Coronary artery (tissue), 2 donors: ENCODE results near the gene LIMS2.

Source experiments
- DNase-seq: peaks from one replicate; pipeline ENCODE4 v3.0.0-alpha.2; 2017; ENCODE audit warnings: low spot score
- H3K27ac ChIP-seq, 2 donors: fragments of 200-600 bp; sonication (generic); one replicate each; pipeline ENCODE4 v1.5.1; 2016 to 2019
- H3K4me3 ChIP-seq: fragments of 200-600 bp; sonication (generic); 2 replicates; pipeline ENCODE4 v1.5.1; 2016; ENCODE audit warnings: mild to moderate bottlenecking, moderate library complexity
- TF ChIP-seq, protein P1 (sequence below): fragments of 200-600 bp; sonication (generic); IDR thresholded peaks from one replicate; pipeline ENCODE4 v1.5.1; 2019; ENCODE audit warnings: antibody characterized with exemption

LIMS2 gene

DNA sequence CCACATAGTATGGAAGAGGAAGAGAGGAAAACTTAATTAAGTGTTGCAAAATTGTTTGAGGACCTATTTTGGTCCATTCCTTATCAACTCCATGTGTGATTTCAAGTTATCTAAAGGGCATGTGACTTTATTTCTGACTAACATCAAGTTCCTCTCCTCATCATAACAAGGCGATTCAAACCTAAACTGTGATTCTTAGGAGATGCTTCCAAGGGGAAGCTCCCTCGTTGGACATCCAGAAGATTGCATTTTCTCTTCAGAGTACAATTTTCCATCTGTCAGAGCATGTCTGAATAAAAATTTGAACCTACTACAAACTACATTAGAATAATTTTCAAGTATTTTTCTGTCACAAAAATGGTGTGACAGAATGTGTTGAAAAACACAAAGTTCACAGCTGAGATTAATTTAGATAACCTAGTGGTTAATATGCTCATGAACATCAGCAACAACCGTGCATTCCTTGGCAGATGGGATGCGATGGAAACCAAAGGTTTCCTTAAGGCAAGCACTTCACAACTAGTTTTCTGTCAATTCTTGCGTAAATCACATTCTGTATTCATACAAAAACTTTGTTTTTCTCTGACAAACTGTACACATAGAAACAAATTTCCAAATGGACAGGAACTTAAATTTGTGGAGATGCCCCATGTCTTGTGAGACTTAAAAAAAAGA lies 30.2 kb upstream of the LIMS2 start:
- peak overlapping the region; percentile 25 to 55 for H3K27ac ChIP-seq
- H3K4me3 ChIP-seq = no peak overlapping the region
- TF ChIP-seq, protein P1, sequence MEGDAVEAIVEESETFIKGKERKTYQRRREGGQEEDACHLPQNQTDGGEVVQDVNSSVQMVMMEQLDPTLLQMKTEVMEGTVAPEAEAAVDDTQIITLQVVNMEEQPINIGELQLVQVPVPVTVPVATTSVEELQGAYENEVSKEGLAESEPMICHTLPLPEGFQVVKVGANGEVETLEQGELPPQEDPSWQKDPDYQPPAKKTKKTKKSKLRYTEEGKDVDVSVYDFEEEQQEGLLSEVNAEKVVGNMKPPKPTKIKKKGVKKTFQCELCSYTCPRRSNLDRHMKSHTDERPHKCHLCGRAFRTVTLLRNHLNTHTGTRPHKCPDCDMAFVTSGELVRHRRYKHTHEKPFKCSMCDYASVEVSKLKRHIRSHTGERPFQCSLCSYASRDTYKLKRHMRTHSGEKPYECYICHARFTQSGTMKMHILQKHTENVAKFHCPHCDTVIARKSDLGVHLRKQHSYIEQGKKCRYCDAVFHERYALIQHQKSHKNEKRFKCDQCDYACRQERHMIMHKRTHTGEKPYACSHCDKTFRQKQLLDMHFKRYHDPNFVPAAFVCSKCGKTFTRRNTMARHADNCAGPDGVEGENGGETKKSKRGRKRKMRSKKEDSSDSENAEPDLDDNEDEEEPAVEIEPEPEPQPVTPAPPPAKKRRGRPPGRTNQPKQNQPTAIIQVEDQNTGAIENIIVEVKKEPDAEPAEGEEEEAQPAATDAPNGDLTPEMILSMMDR = no peak
- no peak for DNase-seq

DNA sequence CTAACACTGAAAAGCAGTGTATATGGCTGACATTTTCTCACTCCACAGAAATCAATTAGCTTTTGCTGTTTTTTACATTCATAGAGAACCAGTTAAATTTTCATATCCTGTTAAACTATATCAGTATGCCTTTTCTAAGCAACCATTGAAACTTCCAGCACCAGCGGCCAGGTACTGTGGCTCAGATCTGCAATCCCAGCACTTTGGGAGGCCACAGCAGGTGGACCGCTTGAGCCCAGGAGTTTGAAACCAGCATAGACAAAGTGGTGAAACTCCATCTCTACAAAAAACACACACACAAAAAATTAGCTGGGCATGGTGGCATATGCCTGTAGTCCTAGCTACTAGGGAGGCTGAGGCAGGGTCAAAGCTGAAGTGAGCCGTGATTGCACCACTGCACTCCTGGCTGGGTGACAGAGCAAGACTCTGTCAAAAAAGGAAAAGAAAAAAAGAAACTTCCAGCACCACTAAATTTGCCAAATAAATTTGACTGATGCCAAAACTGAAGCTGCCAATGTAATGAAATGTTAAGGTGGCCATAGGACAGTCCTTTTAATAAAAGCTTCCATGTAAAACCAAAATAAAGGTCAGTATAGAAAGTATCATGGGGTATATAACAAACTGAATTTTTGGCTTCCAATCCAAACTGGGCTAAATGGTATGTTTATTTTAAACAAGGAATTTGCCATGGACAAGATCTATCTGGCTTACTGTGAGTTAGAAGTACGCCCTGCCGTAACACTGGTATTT lies 29.5 kb upstream of the LIMS2 start:
- DNase-seq = no peak
- H3K4me3 ChIP-seq = no peak overlapping the region
- peak overlapping the region in 1 of 2 donors; percentile 55 for H3K27ac ChIP-seq
- TF ChIP-seq, protein P1 = no peak

DNA sequence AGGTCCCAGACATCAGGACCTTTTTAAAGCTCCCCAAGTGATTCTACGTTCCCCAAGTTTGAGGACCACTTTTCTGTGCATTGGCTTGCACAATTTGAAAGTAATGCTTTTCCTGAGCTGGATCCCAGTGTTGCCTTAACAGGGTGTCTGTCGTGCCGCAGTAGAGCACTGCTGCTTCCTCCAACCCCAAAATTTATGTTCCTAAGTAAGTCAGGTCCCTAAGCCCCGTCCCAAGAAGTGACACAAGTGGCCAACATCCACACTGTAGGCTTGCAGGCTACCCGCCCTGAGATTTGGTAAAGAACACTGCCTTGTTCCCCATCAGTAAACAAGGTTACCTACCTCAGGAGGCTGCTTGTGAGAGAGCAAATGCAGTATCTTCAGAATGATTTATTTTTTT lies 28.0 kb upstream of the LIMS2 start:
- Histone ChIP-seq H3K4me3 (peak overlapping the region; percentile 8), H3K27ac (no peak overlapping the region)
- no peak for DNase-seq
- TF ChIP-seq, protein P1 = no peak

DNA sequence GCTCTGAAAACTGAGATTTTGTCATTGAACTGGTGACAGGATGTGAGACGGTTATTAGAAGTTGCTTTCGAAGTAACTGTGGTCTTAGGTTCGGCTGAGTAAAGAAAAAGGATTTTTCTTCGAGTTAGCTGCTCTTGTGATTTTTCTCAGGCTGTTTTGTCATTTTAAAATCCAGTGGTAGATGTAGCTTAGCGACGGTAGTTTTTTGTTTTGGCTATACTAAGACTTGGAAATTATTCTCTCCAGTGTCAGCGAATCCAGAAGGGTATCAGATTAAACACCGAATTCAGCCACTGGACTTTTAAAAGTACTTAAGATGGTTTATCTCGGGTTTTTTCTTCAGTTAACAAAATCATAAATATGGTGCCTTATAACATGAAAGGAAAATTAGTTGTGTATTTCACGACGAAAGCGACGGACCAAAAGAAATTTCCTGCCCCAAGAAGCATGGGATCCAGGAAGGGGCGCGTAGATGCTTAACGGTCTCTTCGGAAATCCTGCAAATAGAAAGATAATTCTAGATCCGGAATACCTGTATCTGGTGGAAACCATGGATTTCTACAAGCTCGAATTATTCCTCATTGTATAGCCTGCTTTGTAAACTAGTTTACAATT lies 27.2 kb upstream of the LIMS2 start:
- no peak for DNase-seq
- Histone ChIP-seq H3K4me3 (peak overlapping the region; percentile 89), H3K27ac (peak overlapping the region; percentile 89 to 97)
- TF ChIP-seq, protein P1 = no peak

DNA sequence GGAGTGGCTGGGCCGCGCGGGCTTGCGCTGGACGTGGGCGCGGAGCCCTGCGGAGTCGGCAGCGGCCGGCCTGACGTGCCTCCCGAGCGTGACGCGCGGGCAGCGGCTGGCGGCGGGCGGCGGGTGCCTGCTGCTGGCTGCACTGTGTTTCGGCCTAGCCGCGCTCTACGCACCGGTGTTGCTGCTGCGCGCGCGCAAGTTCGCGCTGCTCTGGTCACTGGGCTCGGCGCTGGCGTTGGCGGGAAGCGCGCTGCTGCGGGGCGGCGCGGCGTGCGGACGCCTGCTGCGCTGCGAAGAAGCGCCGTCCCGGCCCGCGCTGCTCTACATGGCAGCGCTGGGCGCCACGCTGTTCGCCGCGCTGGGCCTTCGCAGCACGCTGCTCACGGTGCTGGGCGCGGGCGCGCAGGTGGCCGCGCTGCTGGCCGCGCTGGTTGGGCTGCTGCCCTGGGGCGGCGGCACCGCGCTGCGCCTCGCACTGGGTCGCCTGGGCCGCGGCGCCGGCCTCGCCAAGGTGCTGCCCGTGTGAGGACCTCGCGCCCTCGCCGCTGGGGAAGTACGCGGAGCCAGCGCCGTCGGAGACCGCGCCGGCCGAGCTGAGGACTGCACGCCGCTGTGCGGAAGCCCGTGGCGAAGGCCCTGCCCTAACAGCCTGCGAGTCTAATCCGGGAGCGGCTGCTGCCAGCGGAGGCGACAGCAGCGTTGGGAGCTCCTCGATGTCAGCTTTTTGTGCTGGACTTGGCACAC lies 26.5 kb upstream of the LIMS2 start:
- Histone ChIP-seq H3K27ac (peak overlapping the region; percentile 89 to 97), H3K4me3 (peak overlapping the region; percentile 89)
- TF ChIP-seq, protein P1 = no peak
- DNase-seq = peak; percentile 87

DNA sequence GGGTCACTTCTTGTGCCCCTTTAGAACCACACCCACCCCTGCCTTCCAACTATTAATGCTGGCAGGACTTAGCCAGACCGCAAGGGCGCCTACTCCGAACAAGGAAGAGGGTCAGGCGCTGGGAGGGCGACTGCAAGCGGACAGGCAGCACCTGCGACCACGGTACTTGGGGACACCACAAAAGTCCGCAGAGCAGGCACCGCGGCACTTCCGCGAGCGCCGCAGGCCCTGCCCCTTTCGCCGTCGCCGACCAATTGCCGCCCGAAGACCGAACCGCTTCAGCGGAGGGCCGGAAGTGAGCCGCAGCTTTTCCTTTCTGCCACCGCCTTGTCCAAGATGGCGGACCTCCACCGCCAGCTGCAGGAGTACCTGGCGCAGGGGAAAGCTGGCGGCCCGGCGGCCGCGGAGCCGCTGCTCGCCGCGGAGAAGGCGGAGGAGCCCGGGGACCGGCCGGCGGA lies 25.9 kb upstream of the LIMS2 start, which contains the start of gene SFT2D3:
TSS of gene SFT2D3 (plus strand) at position 305 of the 458 bp plus-strand sequence. CDS start at position 337, 32 bp downstream.
- Histone ChIP-seq H3K27ac (peak within 1 kb of the TSS; percentile 89 to 97), H3K4me3 (peak within 1 kb of the TSS; percentile 89)
- peak; percentile 95 for DNase-seq
- TF ChIP-seq, protein P1 = no peak
